ENCODE data around the gene DAAM1. TPM values are rescaled to one million over a fixed set of nuclear protein-coding genes. Genes with fewer than 3 reads are reported as not detected.
A peak's percentile ranks its signal among the peaks of the same experiment; 100 is the strongest.

The DAAM1 gene
- total RNA-seq, 4 donors from 2014 or later, result 25.3 to 47.2 (median 37.8) TPM

DNA sequence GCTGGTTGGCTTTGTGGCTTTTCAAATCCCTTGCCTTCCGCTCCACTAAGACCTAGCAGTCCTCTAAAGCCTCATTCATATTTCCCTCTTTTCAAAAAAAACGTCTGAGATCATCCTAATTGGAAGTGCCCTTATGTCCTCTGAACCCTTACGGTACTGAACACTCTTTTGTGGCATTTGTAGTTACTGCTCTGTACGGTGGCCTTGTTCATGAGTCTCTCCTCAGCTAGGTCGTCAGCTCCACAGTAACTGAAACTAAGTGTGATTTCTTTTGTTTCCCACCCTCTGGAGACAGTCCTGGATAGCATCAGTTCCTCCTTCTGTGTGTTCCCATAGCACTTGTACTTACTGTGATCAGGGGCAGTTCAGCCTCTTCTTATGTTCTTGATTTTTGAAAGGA lies 49.7 kb downstream of the DAAM1 start:
- no peak overlapping the region for H3K4me3 ChIP-seq (replicated peaks in 1 of 3)
- H3K4me1 ChIP-seq, result peaks cover 18 to 23% of the 10 kb centered on the region in 2 donors
- no peak overlapping the region for H3K27ac ChIP-seq
- H3K36me3 ChIP-seq, result no peaks in the 10 kb centered on the region
- no peaks in the 10 kb centered on the region for H3K9me3 ChIP-seq
- no peak for TF ChIP-seq POLR2A (IDR thresholded peaks at IDR 0.05)
- TF ChIP-seq, protein P1, sequence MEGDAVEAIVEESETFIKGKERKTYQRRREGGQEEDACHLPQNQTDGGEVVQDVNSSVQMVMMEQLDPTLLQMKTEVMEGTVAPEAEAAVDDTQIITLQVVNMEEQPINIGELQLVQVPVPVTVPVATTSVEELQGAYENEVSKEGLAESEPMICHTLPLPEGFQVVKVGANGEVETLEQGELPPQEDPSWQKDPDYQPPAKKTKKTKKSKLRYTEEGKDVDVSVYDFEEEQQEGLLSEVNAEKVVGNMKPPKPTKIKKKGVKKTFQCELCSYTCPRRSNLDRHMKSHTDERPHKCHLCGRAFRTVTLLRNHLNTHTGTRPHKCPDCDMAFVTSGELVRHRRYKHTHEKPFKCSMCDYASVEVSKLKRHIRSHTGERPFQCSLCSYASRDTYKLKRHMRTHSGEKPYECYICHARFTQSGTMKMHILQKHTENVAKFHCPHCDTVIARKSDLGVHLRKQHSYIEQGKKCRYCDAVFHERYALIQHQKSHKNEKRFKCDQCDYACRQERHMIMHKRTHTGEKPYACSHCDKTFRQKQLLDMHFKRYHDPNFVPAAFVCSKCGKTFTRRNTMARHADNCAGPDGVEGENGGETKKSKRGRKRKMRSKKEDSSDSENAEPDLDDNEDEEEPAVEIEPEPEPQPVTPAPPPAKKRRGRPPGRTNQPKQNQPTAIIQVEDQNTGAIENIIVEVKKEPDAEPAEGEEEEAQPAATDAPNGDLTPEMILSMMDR (IDR thresholded peaks at IDR 0.05), result no peak
- no peak for DNase-seq
- WGBS, 2 donors, result 74 to 77% methylated on average over 5 of the region's 5 CpGs
- intact Hi-C loops (cut with DNase I), result no loop called here
- H3K27me3 ChIP-seq, result no peaks in the 10 kb centered on the region

DNA sequence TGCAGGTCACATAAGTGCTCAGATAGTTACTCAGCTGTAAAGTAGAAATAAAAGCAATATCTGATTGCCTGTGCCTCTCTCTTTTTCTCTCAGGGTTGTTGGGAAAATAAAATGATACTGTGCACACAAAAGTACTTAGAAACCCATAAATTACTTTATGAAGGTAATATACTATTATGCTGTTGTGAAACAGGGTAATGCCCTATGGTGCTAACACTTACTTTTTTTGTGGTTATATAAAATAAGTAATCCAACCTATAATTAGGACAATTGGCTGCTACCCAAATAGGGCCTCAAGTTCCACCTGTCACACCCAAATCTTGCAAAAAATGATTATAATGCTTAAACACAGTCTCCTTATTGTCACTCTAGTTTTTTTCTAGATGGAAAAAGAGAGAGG lies 50.6 kb downstream of the DAAM1 start:
- Histone ChIP-seq H3K27me3 (no peaks in the 10 kb centered on the region), H3K9me3 (no peaks in the 10 kb centered on the region), H3K27ac (no peak overlapping the region), H3K36me3 (no peaks in the 10 kb centered on the region), H3K4me3 (replicated peaks in 1 of 3) (no peak overlapping the region), H3K4me1 (peaks cover 18 to 23% of the 10 kb centered on the region in 2 donors)
- DNase-seq, result no peak
- TF ChIP-seq POLR2A (IDR thresholded peaks at IDR 0.05), result no peak
- TF ChIP-seq, protein P1 (IDR thresholded peaks at IDR 0.05), result no peak
- intact Hi-C loops (cut with DNase I), result no loop called here

DNA sequence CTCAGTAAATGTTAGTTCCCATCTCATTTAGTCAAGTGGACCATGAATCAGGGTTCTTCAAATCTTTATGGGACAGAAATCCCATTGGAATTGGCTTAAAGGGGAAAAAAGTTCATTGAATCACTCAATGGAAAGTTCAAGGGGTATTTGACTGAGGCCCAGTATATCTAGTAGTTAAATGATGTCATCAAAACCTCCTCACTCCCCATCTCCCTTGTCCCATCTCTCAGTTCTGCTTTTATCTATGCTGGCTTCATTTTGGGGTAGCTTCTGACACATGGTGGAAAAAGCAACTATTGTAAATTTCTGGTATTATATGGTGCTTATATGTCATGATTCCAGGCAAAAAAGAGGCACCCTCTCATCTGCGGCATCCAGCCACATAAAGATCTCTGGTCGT lies 51.9 kb downstream of the DAAM1 start:
- Histone ChIP-seq H3K27me3 (no peaks in the 10 kb centered on the region), H3K9me3 (no peaks in the 10 kb centered on the region), H3K36me3 (no peaks in the 10 kb centered on the region), H3K4me1 (peaks cover 24 to 34% of the 10 kb centered on the region in 2 donors), H3K27ac (no peak overlapping the region), H3K4me3 (replicated peaks in 1 of 3) (no peak overlapping the region)
- no peak for TF ChIP-seq POLR2A (IDR thresholded peaks at IDR 0.05)
- TF ChIP-seq, protein P1 (IDR thresholded peaks at IDR 0.05), result no peak
- DNase-seq, result no peak
- 97 to 98% methylated on average over 2 of the region's 2 CpGs for WGBS, 2 donors
- intact Hi-C loops (cut with DNase I), result no loop called here

DNA sequence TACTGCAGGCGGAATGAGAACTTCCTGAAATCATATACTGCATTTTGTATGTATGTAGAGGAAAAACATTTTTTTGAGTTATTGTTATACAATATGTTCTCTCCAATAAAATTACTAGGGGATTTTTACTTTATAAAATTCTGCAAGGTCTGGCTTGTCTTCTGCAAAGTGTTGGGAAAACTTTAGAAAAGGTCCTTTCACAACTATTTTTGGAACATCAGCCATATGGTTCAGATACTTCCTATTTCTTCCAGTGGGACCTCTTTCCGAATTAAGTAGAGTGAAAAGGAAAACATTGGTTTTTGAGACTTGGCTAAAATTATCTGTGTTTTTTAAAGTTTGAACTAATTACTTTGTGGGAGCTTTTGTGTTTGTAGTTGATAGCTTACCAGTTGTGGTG lies 52.7 kb downstream of the DAAM1 start:
- intact Hi-C loops (cut with DNase I), result no loop called here
- Histone ChIP-seq H3K27ac (no peak overlapping the region), H3K4me3 (replicated peaks in 1 of 3) (no peak overlapping the region), H3K36me3 (no peaks in the 10 kb centered on the region), H3K4me1 (peaks cover 24 to 30% of the 10 kb centered on the region in 2 donors), H3K9me3 (no peaks in the 10 kb centered on the region), H3K27me3 (no peaks in the 10 kb centered on the region)
- no peak for TF ChIP-seq POLR2A (IDR thresholded peaks at IDR 0.05)
- TF ChIP-seq, protein P1 (IDR thresholded peaks at IDR 0.05), result no peak
- DNase-seq, result no peak
- 60 to 72% methylated on average over 2 of the region's 2 CpGs for WGBS, 2 donors

DNA sequence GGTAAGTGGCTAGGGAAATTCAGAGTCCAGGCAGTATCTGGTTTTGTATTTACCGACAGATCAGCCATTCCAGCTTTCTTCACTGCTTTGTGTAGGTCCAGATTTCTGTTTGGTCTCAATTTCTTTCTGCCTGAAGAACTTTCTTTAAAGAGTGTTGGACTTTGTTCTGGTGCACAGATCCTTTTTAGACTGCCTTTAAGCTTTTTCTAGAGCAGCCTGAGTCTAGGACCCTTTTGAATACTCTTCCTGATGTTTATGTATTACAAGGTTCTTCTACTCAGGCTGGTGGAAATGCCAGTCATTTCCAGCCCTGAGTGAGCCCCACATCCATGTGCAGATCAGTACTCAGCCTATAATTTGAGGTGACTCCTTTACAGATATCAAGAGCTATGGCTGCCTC lies 54.7 kb downstream of the DAAM1 start:
- TF ChIP-seq POLR2A (IDR thresholded peaks at IDR 0.05), result no peak
- 91 to 100% methylated on average over 1 of the region's 1 CpG for WGBS, 2 donors
- no peak overlapping the region for H3K27ac ChIP-seq
- intact Hi-C loops (cut with DNase I), result no loop called here
- no peaks in the 10 kb centered on the region for H3K9me3 ChIP-seq
- no peaks in the 10 kb centered on the region for H3K36me3 ChIP-seq
- no peak for DNase-seq
- H3K4me3 ChIP-seq (replicated peaks in 1 of 3), result no peak overlapping the region
- H3K27me3 ChIP-seq, result no peaks in the 10 kb centered on the region
- peaks cover 24% of the 10 kb centered on the region in 2 donors for H3K4me1 ChIP-seq

DNA sequence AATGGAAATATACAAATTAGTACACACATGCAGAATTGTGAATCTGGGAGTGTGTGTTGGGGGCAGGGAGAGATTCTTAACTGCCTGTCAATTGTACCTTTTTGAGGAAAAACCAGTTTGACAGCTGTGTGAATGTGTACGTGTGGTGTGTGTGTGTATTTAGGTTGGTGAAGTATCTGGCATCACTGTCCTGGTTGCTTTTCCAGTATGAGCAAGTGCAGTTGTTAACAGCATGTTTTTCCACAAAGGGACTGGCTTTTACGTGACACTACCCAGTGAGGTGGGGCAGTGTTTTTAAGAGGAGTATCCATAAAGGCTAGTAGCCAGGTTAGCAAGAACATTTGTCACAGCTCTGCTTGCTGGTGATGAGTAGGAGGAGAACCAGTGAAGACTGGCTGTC lies 56.1 kb downstream of the DAAM1 start:
- H3K27ac ChIP-seq, result no peak overlapping the region
- TF ChIP-seq POLR2A (IDR thresholded peaks at IDR 0.05), result no peak
- TF ChIP-seq, protein P1 (IDR thresholded peaks at IDR 0.05), result no peak
- DNase-seq, result peak; percentile 46 to 51
- H3K36me3 ChIP-seq, result no peaks in the 10 kb centered on the region
- no peaks in the 10 kb centered on the region for H3K27me3 ChIP-seq
- 21 to 30% methylated on average over 2 of the region's 2 CpGs for WGBS, 2 donors
- peaks cover 18 to 31% of the 10 kb centered on the region in 2 donors for H3K4me1 ChIP-seq
- H3K9me3 ChIP-seq, result no peaks in the 10 kb centered on the region
- no peak overlapping the region for H3K4me3 ChIP-seq (replicated peaks in 1 of 3)
- intact Hi-C loops (cut with DNase I), result no loop called here

All from thyroid gland (tissue), 4 donors.